H9 (cell line): ENCODE measurements around the gene MMP23B. TPM values are rescaled to one million over a fixed set of nuclear protein-coding genes. Genes with fewer than 3 reads are reported as not detected.
"Not testable (repeated sequence)": the region's sequence is repeated elsewhere in the genome, so short reads cannot be mapped to it uniquely, and the experiment has no call there.

Experiments used
- DNase-seq: peaks from one replicate; pipeline ENCODE4 v3.0.0-alpha.2; 2017
- H2AFZ ChIP-seq: one replicate; pipeline ENCODE4 v1.6.1; 2013; ENCODE audit warnings: mild to moderate bottlenecking, low read length, control low read depth, moderate library complexity
- H2AK5ac ChIP-seq: 2 replicates; pipeline ENCODE4 v1.6.1; 2013; ENCODE audit warnings: low read length, control low read depth, mixed read lengths; ENCODE audit not compliant: insufficient read length
- H2BK120ac ChIP-seq: one replicate; pipeline ENCODE4 v1.6.1; 2013; ENCODE audit warnings: low read depth, mild to moderate bottlenecking, low read length, control low read depth, inconsistent platforms; ENCODE audit not compliant: poor library complexity, severe bottlenecking
- H2BK12ac ChIP-seq: 2 replicates; pipeline ENCODE4 v1.6.1; 2013; ENCODE audit warnings: low read length, control low read depth, mixed read lengths, low read depth; ENCODE audit not compliant: insufficient read length
- H2BK15ac ChIP-seq: 2 replicates; pipeline ENCODE4 v1.6.1; 2013; ENCODE audit warnings: low read depth, low read length, control low read depth
- H2BK20ac ChIP-seq: one replicate; pipeline ENCODE4 v1.6.1; 2013; ENCODE audit warnings: low read depth, mild to moderate bottlenecking, low read length, control low read depth, inconsistent platforms; ENCODE audit not compliant: poor library complexity, severe bottlenecking
- H2BK5ac ChIP-seq: 2 replicates; pipeline ENCODE4 v1.6.1; 2013; ENCODE audit warnings: low read length, control low read depth, mixed read lengths; ENCODE audit not compliant: insufficient read length
- H3K14ac ChIP-seq: 2 replicates; pipeline ENCODE4 v1.6.1; 2013; ENCODE audit warnings: low read length, control low read depth; ENCODE audit not compliant: insufficient read depth
- H3K18ac ChIP-seq: 2 replicates; pipeline ENCODE4 v1.6.1; 2013; ENCODE audit warnings: low read depth, mild to moderate bottlenecking, mixed read lengths, low read length, control low read depth; ENCODE audit not compliant: insufficient read length
- H3K23ac ChIP-seq: 2 replicates; pipeline ENCODE4 v1.6.1; 2013; ENCODE audit warnings: low read length, control low read depth, mixed read lengths, low read depth; ENCODE audit not compliant: insufficient read length
- H3K23me2 ChIP-seq: 2 replicates; pipeline ENCODE4 v1.6.1; 2013; ENCODE audit warnings: low read depth, mild to moderate bottlenecking, mixed read lengths, low read length, control low read depth; ENCODE audit not compliant: insufficient read length, poor library complexity, severe bottlenecking
- H3K27ac ChIP-seq: 2 replicates; pipeline ENCODE4 v1.5.1; 2013; ENCODE audit warnings: low read length, control low read depth, mixed read lengths, low read depth; ENCODE audit not compliant: insufficient read length
- H3K27me3 ChIP-seq: 2 replicates; pipeline ENCODE4 v1.6.1; 2013; ENCODE audit warnings: low read length, control low read depth, inconsistent platforms; ENCODE audit not compliant: insufficient read depth
- H3K4ac ChIP-seq: 2 replicates; pipeline ENCODE4 v1.6.1; 2013; ENCODE audit warnings: low read depth, mild to moderate bottlenecking, control low read depth, inconsistent platforms, low read length, moderate library complexity
- H3K4me1 ChIP-seq: 2 replicates; pipeline ENCODE4 v1.6.1; 2013; ENCODE audit warnings: low read length, control low read depth, inconsistent platforms; ENCODE audit not compliant: insufficient read depth
- H3K4me2 ChIP-seq: 2 replicates; pipeline ENCODE4 v1.6.1; 2013; ENCODE audit warnings: low read length, control low read depth, mixed read lengths; ENCODE audit not compliant: insufficient read length, insufficient read depth
- H3K56ac ChIP-seq: 2 replicates; pipeline ENCODE4 v1.6.1; 2013; ENCODE audit warnings: low read depth, mild to moderate bottlenecking, mixed read lengths, low read length, control low read depth; ENCODE audit not compliant: insufficient read length
- H3K79me1 ChIP-seq: 2 replicates; pipeline ENCODE4 v1.6.1; 2013; ENCODE audit warnings: low read depth, mild to moderate bottlenecking, moderate library complexity, low read length, control low read depth, inconsistent platforms; ENCODE audit not compliant: insufficient read depth, poor library complexity, severe bottlenecking
- H3K79me2 ChIP-seq: 2 replicates; pipeline ENCODE4 v1.6.1; 2013; ENCODE audit warnings: low read length, control low read depth, inconsistent platforms; ENCODE audit not compliant: insufficient read depth
- H3K9ac ChIP-seq: 2 replicates; pipeline ENCODE4 v1.6.1; 2013; ENCODE audit warnings: low read length, control low read depth, mixed read lengths; ENCODE audit not compliant: insufficient read length; ENCODE audit errors: extremely low read depth
- H3K9me3 ChIP-seq: one replicate; pipeline ENCODE4 v1.6.1; 2013; ENCODE audit warnings: low read depth, low read length, inconsistent platforms; ENCODE audit not compliant: control insufficient read depth
- H3T11ph ChIP-seq: one replicate; pipeline ENCODE4 v1.6.1; 2013; ENCODE audit warnings: mild to moderate bottlenecking, low read length, control low read depth, inconsistent platforms
- H4K20me1 ChIP-seq: one replicate; pipeline ENCODE4 v1.6.1; 2013; ENCODE audit not compliant: control insufficient read depth, insufficient read length, insufficient read depth
- H4K5ac ChIP-seq: 2 replicates; pipeline ENCODE4 v1.6.1; 2013; ENCODE audit warnings: low read depth, mild to moderate bottlenecking, mixed read lengths, low read length, control low read depth; ENCODE audit not compliant: insufficient read length
- H4K8ac ChIP-seq: replicated peaks from 2 replicates; pipeline ENCODE4 v1.6.1; 2013; ENCODE audit warnings: low read length, control low read depth, mixed read lengths, low read depth; ENCODE audit not compliant: insufficient read length
- H4K91ac ChIP-seq: 2 replicates; pipeline ENCODE4 v1.6.1; 2013; ENCODE audit warnings: low read depth, mild to moderate bottlenecking, moderate library complexity, mixed read lengths, low read length, control low read depth; ENCODE audit not compliant: insufficient read length
- H3K27ac Mint-ChIP-seq, 3 experiments: 2 replicates in 2 of 3; 3 replicates in 1 of 3; pipeline ENCODE4 v1.8.0; 2020 to 2021; ENCODE audit warnings: mixed read lengths in 3 of 3, mild to moderate bottlenecking in 1 of 3, moderate library complexity in 1 of 3
- H3K27me3 Mint-ChIP-seq: 2 replicates; pipeline ENCODE4 v1.8.0; 2021; ENCODE audit warnings: low read depth, mild to moderate bottlenecking, moderate library complexity, mixed read lengths
- H3K36me3 Mint-ChIP-seq, 3 experiments: 2 replicates in 2 of 3; 3 replicates in 1 of 3; pipeline ENCODE4 v1.8.0; 2020 to 2021; ENCODE audit warnings: low read depth in 3 of 3, mixed read lengths in 3 of 3; ENCODE audit not compliant: insufficient read depth in 1 of 3
- H3K4me1 Mint-ChIP-seq, 2 experiments: 2 replicates each; pipeline ENCODE4 v1.8.0; 2020; ENCODE audit warnings: mixed read lengths in 2 of 2
- H3K4me3 Mint-ChIP-seq, 2 experiments: 2 replicates in 1 of 2; 3 replicates in 1 of 2; pipeline ENCODE4 v1.8.0; 2020 to 2021; ENCODE audit warnings: mild to moderate bottlenecking in 2 of 2, mixed read lengths in 2 of 2, moderate library complexity in 1 of 2
- H3K9me3 Mint-ChIP-seq, 2 experiments: 2 replicates in 1 of 2; 3 replicates in 1 of 2; pipeline ENCODE4 v1.8.0; 2020; ENCODE audit warnings: mild to moderate bottlenecking in 2 of 2, mixed read lengths in 2 of 2, moderate library complexity in 1 of 2
- WGBS: extraction: QIAGEN DNeasy Blood & Tissue Kit; methylation state at CpG from one replicate; pipeline ENCODE4 v1.1.7; 2013; ENCODE audit warnings: missing lambda C conversion rate, low lambda C conversion rate, mixed read lengths; ENCODE audit not compliant: insufficient read length; ENCODE audit errors: extremely low coverage; 5-methylcytosine and 5-hydroxymethylcytosine counted together
- total RNA-seq: library from RNA; stranded (reverse); gene quantifications from 2 replicates; pipeline ENCODE4 v1.2.1, GENCODE V29; 2021

Gene MMP23B
- total RNA-seq, 1 experiment from 2014 or later, result 12.5 TPM

DNA sequence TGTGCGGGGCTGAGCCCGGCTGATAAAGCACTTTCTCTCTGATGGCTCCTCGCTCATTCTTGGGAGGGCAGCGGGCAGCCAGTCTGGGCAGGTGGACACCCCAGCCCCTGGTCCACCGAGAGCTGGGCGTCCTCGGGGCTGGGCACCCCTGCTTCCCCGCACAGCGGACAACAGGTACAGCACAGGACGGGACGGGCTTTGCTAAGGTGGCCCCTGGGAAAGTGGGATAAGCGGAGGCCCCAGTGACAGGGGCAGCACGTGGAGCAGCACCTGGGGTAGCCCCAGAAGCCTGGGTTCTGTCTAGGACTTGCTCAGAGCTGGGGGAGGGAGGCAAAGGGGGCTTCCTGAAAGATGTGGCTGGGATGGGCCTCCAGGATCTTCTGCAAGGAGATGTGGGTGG lies 2.6 kb downstream of the MMP23B start:
- peaks cover 12% of the 10 kb centered on the region for H3K27me3 Mint-ChIP-seq

DNA sequence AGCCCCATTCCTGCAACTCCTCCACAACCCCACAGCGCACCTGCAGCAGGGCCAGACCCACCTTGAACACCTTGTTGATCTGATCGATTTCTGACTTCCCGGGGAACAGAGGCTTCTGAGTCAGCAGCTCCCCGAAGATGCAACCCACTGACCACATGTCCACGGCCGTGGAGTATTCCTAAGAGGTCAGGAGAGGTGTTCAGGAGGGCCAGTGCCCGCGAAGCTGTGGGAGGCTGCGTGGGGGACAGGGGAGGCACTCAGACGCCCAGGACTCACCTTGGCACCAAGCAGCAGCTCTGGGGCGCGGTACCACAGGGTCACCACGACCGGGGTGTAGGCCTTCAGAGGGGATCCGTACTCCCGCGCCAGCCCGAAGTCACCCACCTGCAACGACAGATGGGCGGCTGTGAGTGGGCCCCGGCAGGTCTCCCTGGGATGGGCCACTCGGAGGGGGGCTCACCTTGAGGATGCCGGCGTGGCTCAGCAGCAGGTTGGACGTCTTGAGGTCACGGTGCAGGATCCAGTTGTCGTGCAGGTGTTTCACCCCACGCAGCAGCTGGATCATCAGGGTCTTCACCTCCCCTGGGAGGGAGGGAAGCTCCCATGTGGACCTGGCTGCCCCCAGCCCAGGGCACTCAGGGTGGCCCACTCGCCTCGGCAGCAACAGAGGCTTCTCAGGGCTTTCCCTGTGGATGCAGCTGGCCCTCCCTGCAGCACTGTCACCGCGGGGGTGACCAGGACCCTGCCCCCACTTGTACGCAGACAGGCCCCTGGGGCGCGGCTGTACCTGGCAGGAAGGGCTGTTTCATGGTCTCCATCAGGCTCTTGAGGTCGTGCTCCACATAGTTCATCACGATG lies 4.9 kb downstream of the MMP23B start:
- H3K4me3 Mint-ChIP-seq, H3K27me3 ChIP-seq, H3K56ac ChIP-seq, H4K91ac ChIP-seq, H3K18ac ChIP-seq, H3K27ac ChIP-seq, H3K4me2 ChIP-seq, H3K9me3 ChIP-seq, H3K23me2 ChIP-seq, H3K79me2 ChIP-seq, H3K4me1 Mint-ChIP-seq, H3K23ac ChIP-seq, H4K8ac ChIP-seq, H4K5ac ChIP-seq, H3K14ac ChIP-seq, H2AK5ac ChIP-seq, H3K27ac Mint-ChIP-seq, H2BK5ac ChIP-seq, H2AFZ ChIP-seq, H4K20me1 ChIP-seq, H2BK12ac ChIP-seq, H3T11ph ChIP-seq, H3K79me1 ChIP-seq, DNase-seq, H2BK120ac ChIP-seq, H2BK20ac ChIP-seq, H3K9me3 Mint-ChIP-seq, H3K9ac ChIP-seq, H3K4me1 ChIP-seq, H3K4ac ChIP-seq, H2BK15ac ChIP-seq, H3K27me3 Mint-ChIP-seq: not testable (repeated sequence)
- peaks cover 4 to 10% (median 9%) of the 10 kb centered on the region in 3 experiments; a peak in 5 of 7 replicates for H3K36me3 Mint-ChIP-seq
- no CpG with 5 or more reads among the region's 37 CpGs for WGBS

More for the DNA sequence above, 2.6 kb downstream of the MMP23B start:
- H3K27me3 ChIP-seq, H3K14ac ChIP-seq, H3K4me1 Mint-ChIP-seq, H3K56ac ChIP-seq, H3K4ac ChIP-seq, H3K18ac ChIP-seq, H3K27ac Mint-ChIP-seq, H3K79me1 ChIP-seq, H3K9me3 ChIP-seq, H2BK5ac ChIP-seq, H4K5ac ChIP-seq, H3K36me3 Mint-ChIP-seq, H3K9ac ChIP-seq, H2BK120ac ChIP-seq, H2BK12ac ChIP-seq, H3K4me3 Mint-ChIP-seq, H3T11ph ChIP-seq, H4K20me1 ChIP-seq, H4K91ac ChIP-seq, H4K8ac ChIP-seq, H3K9me3 Mint-ChIP-seq, H2BK15ac ChIP-seq, H3K27ac ChIP-seq, H3K4me1 ChIP-seq, H2AK5ac ChIP-seq, H3K4me2 ChIP-seq, H3K79me2 ChIP-seq, H3K23me2 ChIP-seq, H2BK20ac ChIP-seq, H3K23ac ChIP-seq, H2AFZ ChIP-seq: not testable (repeated sequence)
- no CpG with 5 or more reads among the region's 13 CpGs for WGBS
- DNase-seq, result peak; percentile 28
